ENCODE measurements around the gene SPG21.

Gene SPG21

DNA sequence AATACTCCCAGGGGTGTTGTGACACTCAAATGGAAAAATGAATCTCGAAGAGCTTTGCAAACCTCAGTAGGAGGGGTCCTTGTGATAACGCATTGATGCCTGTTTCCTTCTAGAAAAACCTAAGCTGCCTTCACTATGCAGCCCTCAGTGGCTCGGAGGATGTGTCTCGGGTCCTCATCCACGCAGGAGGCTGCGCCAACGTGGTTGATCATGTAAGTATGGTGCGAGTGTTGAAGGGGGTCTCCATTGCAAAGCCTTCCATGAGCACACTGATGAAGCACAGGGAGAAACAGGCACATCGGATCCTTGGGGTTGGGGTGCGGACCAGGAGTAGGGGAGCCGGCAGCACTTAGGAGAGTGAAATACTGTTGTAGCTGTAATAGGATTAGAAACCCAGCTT lies 55.7 kb downstream of the SPG21 start:
- no peak for DNase-seq

DNA sequence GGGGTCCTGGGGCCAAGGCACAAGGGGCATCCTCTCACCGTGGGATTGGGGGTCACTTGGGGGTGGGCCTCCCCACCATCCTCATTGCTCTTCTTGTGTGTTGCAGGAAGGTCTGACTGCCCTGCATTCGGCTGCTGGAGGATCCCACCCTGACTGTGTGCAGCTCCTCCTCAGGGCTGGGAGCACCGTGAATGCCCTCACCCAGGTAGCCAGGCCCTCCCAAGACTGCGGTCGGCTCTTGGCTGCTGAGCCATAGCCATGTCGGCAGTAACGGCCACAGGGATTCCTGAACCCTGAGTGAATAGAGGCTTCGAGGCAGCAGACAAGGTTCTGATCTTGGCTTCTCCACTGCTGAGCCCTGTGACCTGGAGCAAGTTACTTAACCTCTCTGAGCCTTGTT lies 58.3 kb downstream of the SPG21 start:
- DNase-seq, result no peak

DNA sequence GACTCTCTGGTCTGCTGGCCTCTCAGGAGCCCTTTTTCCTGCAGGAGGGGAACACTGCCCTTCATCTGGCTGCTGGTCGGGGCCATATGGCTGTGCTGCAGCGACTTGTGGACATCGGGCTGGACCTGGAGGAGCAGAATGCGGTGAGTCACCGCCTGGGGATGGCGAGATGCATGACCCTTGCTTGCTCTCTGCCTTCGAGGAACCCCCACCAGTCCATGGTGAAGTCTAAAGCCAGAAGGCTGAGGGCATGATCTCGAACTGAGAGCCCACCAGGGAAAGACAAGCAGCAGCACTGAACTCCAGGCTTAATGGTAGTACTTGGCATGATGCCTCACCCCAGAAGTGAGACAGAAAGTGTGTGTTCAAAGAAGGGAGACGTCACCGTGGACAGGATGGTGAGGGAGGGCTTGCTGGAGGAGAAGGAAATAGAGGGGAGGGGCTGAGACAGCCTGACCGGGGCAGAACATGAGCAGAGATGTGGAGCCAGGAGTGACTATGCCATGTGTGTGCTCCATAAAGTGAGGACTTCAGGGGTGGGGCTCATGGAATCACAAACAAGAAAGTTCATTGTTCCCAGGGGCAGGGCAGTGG lies 58.8 kb downstream of the SPG21 start:
- DNase-seq, result no peak

DNA sequence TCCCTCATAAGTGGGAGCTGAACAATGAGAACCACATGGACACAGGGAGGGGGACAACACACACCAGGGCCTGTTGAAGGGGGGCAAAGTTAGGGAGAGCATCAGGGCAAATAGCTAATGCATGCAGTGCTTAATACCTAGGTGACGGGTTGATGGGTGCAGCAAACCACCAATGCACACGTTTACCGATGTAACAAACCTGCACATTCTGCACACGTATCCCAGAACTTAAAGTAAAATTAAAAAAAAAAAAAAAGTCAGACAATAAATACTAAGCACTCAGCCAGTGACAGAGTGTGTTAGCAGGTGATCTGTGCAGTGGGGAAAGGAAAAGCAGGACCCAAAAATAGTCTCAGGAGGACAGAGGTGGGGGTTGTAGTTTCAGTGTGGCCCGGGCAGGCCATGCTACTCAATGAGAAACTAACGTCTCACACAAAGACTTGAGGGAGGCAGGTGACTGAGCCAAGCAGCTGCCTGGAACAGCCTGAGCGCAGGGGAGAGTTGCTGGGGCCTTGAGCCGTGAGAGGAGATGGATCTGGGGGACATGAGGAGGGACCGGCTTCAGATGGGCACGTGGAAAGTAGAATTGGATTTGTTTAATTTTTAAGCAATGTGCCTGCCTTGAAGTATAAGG lies 59.6 kb downstream of the SPG21 start:
- DNase-seq, result no peak

DNA sequence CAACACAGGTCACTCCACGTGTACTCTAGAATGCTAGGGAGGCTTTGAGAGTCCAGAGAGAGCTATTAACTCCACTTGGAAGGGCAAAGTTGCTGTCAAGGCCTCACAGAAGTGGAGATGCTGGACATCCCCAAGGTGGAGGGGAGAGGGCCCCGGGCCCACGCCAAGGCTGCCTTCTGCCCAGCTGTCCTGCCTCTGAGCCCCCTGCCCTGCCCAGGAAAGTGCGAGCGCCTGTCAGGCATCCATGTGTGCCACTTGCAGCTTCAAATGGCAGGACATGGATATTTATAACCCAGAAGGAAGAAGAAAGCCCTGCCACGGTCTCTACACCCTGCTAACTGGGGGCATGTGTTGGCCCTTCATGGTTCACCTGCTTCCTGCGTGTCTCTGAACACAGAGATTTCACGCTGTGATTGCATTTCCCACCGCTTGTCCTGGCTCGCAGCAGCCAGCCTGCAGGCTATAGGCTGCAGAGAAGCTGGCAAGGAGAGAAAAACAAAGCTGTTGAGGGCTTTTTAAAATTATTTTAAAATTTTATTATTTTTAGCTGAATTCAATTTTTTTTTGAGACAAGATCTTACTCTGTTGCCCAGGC lies 61.0 kb downstream of the SPG21 start:
- DNase-seq, result no peak

DNA sequence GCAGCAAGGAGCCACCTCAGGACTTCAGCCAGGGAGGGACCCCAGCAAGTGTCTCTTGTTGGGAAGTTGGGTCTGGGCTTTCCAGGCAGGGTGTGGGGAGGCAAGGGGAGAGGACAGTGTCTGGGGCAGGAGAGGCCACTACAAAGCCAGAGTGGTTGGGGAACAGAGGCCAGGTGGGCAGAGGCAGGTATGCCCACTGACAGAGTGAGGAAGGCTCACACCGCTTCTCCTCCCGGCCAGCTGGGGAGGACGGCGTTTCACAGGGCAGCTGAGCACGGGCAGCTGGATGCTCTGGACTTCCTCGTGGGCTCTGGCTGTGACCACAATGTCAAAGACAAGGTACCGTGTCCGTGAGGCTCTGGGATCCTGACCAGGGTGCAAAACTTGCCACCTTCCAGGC lies 63.1 kb downstream of the SPG21 start:
- DNase-seq, result no peak

DNA sequence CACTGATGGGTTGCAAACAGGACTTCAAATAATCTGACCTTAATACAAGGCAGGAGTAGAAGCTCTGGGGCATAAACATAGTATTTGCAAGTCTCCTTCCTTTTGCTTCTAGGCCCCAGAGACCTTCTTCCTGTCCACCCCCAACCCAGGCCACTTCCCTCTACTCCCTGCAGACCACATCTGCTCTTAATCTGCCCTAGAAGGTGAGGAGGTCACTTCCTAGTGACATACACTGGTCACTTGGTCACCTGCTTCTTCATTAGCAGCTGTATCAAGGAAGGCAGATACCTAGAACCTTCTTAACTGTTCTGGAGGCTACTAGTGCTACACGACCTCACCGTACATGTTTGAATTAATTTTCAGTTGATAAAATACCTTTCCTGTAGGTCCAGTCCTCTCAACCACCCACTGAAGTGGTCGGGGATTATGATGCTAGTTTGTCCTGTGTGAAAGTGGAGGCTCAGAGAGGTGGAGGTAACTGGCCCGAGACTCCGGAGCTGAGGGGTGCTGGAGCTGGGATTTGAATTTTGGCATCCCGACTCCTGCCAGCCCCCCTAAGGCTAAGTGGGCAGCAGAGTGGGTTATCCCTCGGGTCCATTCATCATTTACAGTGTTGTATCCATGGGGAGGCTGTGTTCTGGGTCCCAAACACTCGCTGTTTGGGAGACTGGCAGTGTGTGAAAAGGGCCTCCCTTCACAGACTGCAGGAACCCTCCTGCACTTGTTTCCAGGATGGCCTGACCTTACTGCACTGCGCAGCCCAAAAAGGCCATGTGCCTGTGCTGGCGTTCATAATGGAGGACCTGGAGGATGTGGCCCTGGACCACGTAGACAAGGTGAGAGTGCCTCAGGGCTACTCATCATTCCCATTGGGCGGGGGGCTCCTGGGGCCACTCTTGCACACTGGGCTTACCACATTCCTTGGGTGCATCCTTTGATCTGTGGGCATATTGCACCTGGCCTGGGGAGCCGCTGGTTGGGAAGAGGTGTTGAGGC lies 64.1 kb downstream of the SPG21 start:
- no peak for DNase-seq

DNA sequence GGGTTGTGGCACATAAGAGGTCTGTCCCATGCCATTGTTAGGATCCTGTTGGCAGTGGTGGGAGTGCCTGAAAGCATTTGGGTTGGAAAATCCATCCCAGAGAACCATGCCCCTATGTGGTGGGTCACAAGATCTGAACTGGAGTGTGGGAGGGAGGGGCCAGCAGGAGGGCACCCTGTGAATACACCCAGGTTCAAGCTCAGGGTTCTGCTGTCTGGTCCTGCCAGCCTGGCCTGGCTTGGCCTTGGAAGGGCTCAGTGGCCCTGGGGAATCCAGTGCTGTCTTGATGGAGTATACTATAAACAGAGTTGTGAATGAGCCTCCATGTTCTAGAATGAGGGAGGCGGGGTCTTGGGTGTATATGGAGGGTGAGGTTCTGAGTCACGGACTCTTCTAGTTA lies 66.2 kb downstream of the SPG21 start:
- no peak for DNase-seq

DNA sequence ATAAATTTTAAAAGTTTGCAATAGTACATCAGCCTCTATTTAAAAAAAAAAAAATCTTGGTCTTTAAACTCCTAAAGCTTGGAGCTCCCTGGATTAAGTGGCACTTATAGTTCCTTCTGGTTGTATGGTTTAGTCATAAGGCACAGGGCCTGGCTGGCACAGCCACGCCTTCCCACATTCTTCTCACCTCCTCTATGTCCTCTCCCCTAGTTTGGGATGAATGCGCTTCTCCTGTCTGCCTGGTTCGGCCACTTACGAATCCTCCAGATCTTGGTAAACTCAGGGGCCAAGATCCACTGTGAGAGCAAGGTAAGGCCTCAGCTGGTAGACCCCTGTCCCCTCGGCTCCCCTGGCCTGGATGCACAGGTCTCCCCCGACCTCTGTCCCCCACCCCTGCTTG lies 68.0 kb downstream of the SPG21 start:
- no peak for DNase-seq

DNA sequence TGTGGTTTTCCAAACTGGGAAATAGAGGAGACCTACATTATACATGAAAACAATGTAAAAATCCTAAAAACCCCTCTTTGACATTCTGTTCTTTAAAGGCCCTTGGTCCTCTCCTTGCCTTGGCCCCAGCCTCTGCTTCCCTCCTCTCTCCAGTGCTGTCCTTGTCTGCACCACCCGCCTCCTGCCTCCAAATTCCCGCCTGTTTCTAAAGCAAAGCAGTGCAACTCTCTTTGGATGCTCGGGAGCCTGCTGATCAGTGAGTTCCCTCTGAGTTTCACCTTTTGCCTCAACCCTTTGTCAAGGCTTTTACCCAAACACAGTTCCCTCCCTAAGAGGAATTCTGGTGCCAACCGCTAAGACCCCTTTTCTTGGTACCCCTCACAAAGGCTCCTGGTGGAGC lies 70.0 kb downstream of the SPG21 start:
- no peak for DNase-seq

DNA sequence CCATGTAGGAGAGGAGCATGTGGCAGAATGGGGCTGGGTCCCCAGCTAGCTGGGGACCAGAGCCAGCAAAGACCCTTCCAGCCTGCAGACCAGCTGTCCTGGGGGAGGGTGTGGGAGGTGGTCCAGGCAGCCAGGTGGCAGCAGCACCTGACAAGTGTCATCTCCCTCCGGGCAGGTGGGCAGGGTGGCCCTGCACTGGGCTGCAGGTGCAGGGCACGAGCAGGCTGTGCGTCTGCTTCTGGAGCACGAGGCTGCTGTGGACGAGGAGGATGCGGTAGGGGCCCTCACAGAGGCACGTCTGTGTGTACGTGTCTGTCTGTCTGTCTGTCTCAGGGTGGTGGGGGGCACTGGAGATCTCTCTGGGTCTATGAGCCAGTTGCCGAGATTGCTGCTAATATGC lies 72.5 kb downstream of the SPG21 start:
- no peak for DNase-seq

DNA sequence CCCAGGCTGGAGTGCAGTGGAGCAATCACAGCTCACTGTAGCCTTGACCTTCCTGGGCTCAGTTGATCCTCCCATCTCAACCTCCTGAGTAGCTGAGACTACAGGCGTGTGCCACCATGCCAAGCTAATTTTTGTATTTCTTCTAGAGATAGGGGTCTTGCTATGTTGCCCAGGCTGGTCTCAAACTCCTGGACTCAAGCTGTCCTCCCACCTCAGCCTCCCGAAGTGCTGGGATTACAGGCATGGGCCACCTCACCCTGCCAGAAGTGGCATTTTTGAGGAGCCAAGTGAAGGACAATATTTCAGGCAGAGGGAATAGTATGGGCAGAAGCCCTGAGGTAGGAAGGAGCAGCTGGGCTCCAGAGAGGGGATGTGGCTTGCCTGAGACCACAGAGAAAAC lies 73.3 kb downstream of the SPG21 start:
- DNase-seq, result no peak

DNA sequence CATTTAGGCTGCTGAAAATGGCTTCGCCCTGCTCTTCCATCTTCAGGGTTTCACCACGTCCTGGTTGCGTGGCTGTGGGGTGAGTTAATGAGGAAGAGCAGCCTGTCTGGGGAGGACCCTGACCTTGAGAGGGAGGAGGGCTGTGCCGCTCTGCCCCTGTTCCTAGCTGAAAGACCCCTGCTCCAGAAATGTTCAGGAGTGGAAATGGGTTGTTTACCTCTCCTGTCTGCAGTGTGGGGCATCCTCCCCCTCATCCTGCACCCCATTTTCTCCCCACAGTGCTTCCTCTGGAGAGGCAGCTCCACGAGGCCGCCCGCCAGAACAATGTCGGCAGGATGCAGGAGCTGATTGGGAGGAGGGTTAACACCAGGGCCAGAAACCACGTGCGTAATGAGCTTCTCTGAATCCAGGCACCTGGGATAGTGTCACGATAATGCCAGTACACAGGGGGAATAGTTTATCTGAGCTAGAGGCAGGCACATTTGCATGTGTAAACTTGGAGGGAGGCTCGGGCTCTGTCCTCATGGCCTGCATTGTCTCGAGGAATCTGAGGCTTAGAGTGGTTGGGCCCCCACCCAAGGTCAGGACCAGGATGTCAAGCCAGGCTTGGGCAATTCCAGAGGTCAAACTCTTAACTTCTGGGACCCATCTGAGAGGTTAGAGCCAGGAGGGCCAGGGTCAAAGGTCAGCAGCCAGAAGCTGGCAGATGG lies 74.0 kb downstream of the SPG21 start:
- DNase-seq, result no peak
